Stimulated activated CD8-positive, alpha-beta memory T cell treated with anti-CD3 and anti-CD28 coated beads, Interleukin-12 subunit alpha, Interleukin-12 subunit beta, amount 100 ng/mL, for 24 hours (primary cell): Measurements from ENCODE around the gene BLOC1S3.

Experiments used
- DNase-seq: peaks from one replicate; pipeline ENCODE4 v3.0.0-alpha.2; 2020; ENCODE audit errors: extremely low read depth

BLOC1S3 gene

GRCh38 chr19:45146251-45146650 is 32.3 kb upstream of the BLOC1S3 start:
- no peak for DNase-seq

GRCh38 chr19:45146741-45147205 is 31.8 kb upstream of the BLOC1S3 start:
- DNase-seq, result no peak

GRCh38 chr19:45147835-45148676 is 30.5 kb upstream of the BLOC1S3 start:
- DNase-seq, result no peak

- no peak for DNase-seq
These were observed 29.5 kb upstream of the BLOC1S3 start for GRCh38 chr19:45149129-45149528.

- DNase-seq, result no peak
These were observed 28.4 kb upstream of the BLOC1S3 start for GRCh38 chr19:45150180-45150579.

GRCh38 chr19:45150751-45151281 is 27.8 kb upstream of the BLOC1S3 start:
- no peak for DNase-seq

- DNase-seq, result no peak
These were observed 27.3 kb upstream of the BLOC1S3 start for GRCh38 chr19:45151320-45151719.

GRCh38 chr19:45151821-45152503 is 26.6 kb upstream of the BLOC1S3 start:
- no peak for DNase-seq

GRCh38 chr19:45152504-45153338 is 25.9 kb upstream of the BLOC1S3 start:
- no peak for DNase-seq

- no peak for DNase-seq
These were observed 25.1 kb upstream of the BLOC1S3 start for GRCh38 chr19:45153339-45154063.

GRCh38 chr19:45154064-45154827 is 24.3 kb upstream of the BLOC1S3 start:
- DNase-seq, result no peak

GRCh38 chr19:45156011-45156630 is 22.5 kb upstream of the BLOC1S3 start:
- no peak for DNase-seq

- DNase-seq, result no peak
These were observed 21.8 kb upstream of the BLOC1S3 start for GRCh38 chr19:45156751-45157150.

- no peak for DNase-seq
These were observed 19.9 kb upstream of the BLOC1S3 start for GRCh38 chr19:45158503-45159209.

- no peak for DNase-seq
These were observed 19.2 kb upstream of the BLOC1S3 start for GRCh38 chr19:45159210-45159970.

GRCh38 chr19:45159971-45160324 is 18.6 kb upstream of the BLOC1S3 start:
- no peak for DNase-seq

- DNase-seq, result no peak
These were observed 17.5 kb upstream of the BLOC1S3 start, which contains the start of gene NKPD1 for GRCh38 chr19:45160870-45161737. Gene NKPD1, minus strand, starts transcription at chr19:45160982. Its CDS starts 832 bp downstream, at chr19:45160150.
